K562 (cell line): Measurements from ENCODE around the gene PPL. TPM values are rescaled to one million over a fixed set of nuclear protein-coding genes. Genes with fewer than 3 reads are reported as not detected.

Experiments used
- ARID2 ChIP-seq: fragments of 450-650 bp; IDR thresholded peaks from 2 replicates; pipeline ENCODE4 v1.6.1; 2017; ENCODE audit warnings: antibody characterized with exemption, mild to moderate bottlenecking
- ATF6 ChIP-seq: sonication (generic); formaldehyde crosslinking; IDR thresholded peaks from 2 replicates; pipeline ENCODE4 v1.4.0; 2020; ENCODE audit warnings: mild to moderate bottlenecking, missing genetic modification reagents
- CBX1 ChIP-seq: sonication (generic); IDR thresholded peaks from 2 replicates; pipeline ENCODE4 v1.6.1; 2016; ENCODE audit warnings: antibody characterized with exemption, low read depth, mild to moderate bottlenecking
- ETV5 ChIP-seq: sonication (generic); formaldehyde crosslinking; IDR thresholded peaks from 2 replicates; pipeline ENCODE4 v1.4.0; 2020; ENCODE audit warnings: low read depth, mild to moderate bottlenecking, missing genetic modification reagents
- GTF3C2 ChIP-seq: IDR thresholded peaks from 3 replicates; pipeline ENCODE4 v1.6.1; 2011; ENCODE audit warnings: borderline replicate concordance, mild to moderate bottlenecking, moderate library complexity; ENCODE audit not compliant: insufficient read length; ENCODE audit errors: extremely low read depth
- HDGF ChIP-seq: fragments of 450-650 bp; IDR thresholded peaks from 2 replicates; pipeline ENCODE4 v1.6.1; 2016
- HMGN3 ChIP-seq: IDR thresholded peaks from 2 replicates; pipeline ENCODE4 v1.6.1; 2011; ENCODE audit warnings: borderline replicate concordance, low read depth, mild to moderate bottlenecking, mixed read lengths, low read length; ENCODE audit not compliant: insufficient read length; ENCODE audit errors: extremely low read depth
- KAT7 ChIP-seq: sonication (generic); formaldehyde crosslinking; IDR thresholded peaks from 2 replicates; pipeline ENCODE4 v1.8.0; 2022; ENCODE audit warnings: missing genetic modification reagents, mild to moderate bottlenecking, borderline replicate concordance
- NCOR1 ChIP-seq: fragments of 450-650 bp; IDR thresholded peaks from 2 replicates; pipeline ENCODE4 v1.6.1; 2016; ENCODE audit warnings: mild to moderate bottlenecking, moderate library complexity
- RBM14 ChIP-seq: fragments of 200-400 bp; formaldehyde crosslinking; IDR thresholded peaks from 2 replicates; pipeline ENCODE4 v1.6.1; 2018; ENCODE audit warnings: low read depth, mild to moderate bottlenecking, low read length, moderate library complexity, borderline replicate concordance; ENCODE audit not compliant: insufficient read depth
- SAFB ChIP-seq: fragments of 200-400 bp; formaldehyde crosslinking; IDR thresholded peaks from 2 replicates; pipeline ENCODE4 v1.6.1; 2017; ENCODE audit warnings: low read depth, low read length, borderline replicate concordance
- TAF7 ChIP-seq: fragments of 450-650 bp; IDR thresholded peaks from 2 replicates; pipeline ENCODE4 v1.6.1; 2016; ENCODE audit warnings: missing genetic modification characterization, missing compliant biosample characterization
- THRAP3 ChIP-seq: fragments of 450-650 bp; IDR thresholded peaks from 2 replicates; pipeline ENCODE4 v1.6.1; 2016; ENCODE audit warnings: mild to moderate bottlenecking, inconsistent platforms, borderline replicate concordance
- UBTF ChIP-seq, 2 experiments: IDR thresholded peaks; 2 replicates each; pipeline ENCODE4 v1.6.1; 2012; ENCODE audit warnings: improper control_type of control experiment in 2 of 2, low read depth in 2 of 2, low read length in 2 of 2, borderline replicate concordance in 1 of 2
- ZBTB5 ChIP-seq: fragments of 450-650 bp; IDR thresholded peaks from 2 replicates; pipeline ENCODE4 v1.6.1; 2017; ENCODE audit warnings: antibody characterized with exemption
- ZNF282 ChIP-seq: sonication (generic); formaldehyde crosslinking; IDR thresholded peaks from 2 replicates; pipeline ENCODE4 v1.8.1; 2023; ENCODE audit warnings: missing genetic modification reagents
- ZNF77 ChIP-seq: fragments of 250-450 bp; sonication (Bioruptor Pico); IDR thresholded peaks from 2 replicates; pipeline ENCODE4 v1.5.0; 2020
- polyA plus RNA-seq, 8 experiments: library from polyadenylated mRNA; depleted of rRNA in 4 of 8; stranded (reverse) in 5 of 8; unstranded in 3 of 8; fragments of >200 nt; fragmentation: Nextera tagmentation in 2 of 8; fragmentation: Illumina TruSeq in 1 of 8; extraction: Ambion mirVana in 2 of 8; extraction: Trizol in 1 of 8; gene quantifications; 2 replicates each; pipeline versions ENCODE4 v1.2.1 to v1.2.3, GENCODE V29; 2011 to 2014; ENCODE audit warnings: inconsistent platforms in 1 of 8, missing spikeins in 1 of 8
- total RNA-seq, 7 experiments: library from RNA; depleted of rRNA in 6 of 7; stranded (reverse); fragments of >200 nt in 6 of 7; fragmentation: Illumina TruSeq in 2 of 7; extraction: Trizol in 2 of 7; gene quantifications; 2 replicates each; pipeline versions ENCODE4 v1.2.1 to v1.2.3, GENCODE V29; 2011 to 2021; ENCODE audit warnings: low replicate concordance in 1 of 7

Gene PPL
- total and polyA plus RNA-seq, 9 of the 15 experiments (the other 6 are each of a cell fraction or from before 2014, with no cell fraction given): 0.01 to 0.15 (median 0.07) TPM; not detected in 3

DNA sequence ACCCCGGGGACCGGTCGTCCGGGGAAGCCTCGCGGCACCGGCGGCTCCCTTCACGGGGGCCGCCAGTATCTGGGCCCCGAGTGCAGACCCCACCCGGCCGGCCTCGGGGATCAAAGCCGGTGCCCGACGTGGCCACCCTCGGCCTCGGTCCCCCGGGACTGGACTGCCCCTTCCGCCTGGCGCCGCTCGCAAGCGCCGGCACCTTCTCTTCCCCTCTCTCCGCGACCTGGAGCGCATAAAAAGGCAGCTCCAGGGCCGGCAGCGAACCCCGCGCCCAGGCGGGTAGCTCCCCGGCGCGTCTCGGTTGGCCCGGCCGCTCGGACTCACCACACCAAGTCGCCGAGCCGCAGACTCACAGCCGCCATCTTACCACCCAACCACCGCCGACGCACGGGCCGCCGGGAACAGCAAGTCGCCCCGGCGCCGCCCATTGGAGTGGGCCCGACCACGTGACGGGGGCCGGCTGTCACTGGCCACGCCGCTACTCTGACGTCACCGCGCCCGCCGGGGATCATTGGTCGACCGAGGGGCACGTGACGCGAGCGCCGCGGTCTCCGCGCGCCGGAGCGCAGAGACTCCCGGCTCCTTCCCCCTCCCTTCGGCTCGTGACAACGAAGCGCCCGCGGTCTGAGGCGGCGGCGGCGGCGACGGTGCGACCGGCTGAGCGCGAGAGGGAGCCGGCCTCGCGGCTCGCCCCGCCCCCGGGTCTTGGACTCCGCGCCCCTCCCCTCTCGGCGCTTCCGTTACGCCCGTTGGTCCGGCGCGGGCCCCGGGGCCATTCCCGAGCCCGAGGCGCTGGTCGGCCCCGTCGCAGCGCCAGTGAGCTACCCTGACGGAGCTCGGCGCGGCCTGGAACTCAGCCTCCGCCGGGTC, 89.8 kb downstream of the PPL start, which contains the start of the genes GLYR1 and UBN1 (continued):
- TF ChIP-seq GTF3C2: no peak
- TF ChIP-seq UBTF (IDR thresholded peaks at IDR 0.05; ENCODE audit: borderline replicate concordance in 1 of 2, low read depth in 2 of 2, low read length in 2 of 2): no peak; a peak in 1 of 4 replicates
- peak; percentile 76; the same call in 1 of the 2 replicates for TF ChIP-seq KAT7 (CRISPR knock-in tag)
- peak; percentile 91 for TF ChIP-seq TAF7 (tag)
- TF ChIP-seq SAFB: no peak
- TF ChIP-seq ZNF77: no peak
- no peak for TF ChIP-seq THRAP3
- no peak for TF ChIP-seq RBM14
- no peak for TF ChIP-seq NCOR1
- TF ChIP-seq ARID2: no peak
- TF ChIP-seq CBX1: peak; percentile 78; the same call in 1 of the 2 replicates
- no peak for TF ChIP-seq ZBTB5
- no peak for TF ChIP-seq HDGF
- TF ChIP-seq ATF6 (CRISPR knock-in tag): no peak
- TF ChIP-seq ZNF282 (CRISPR knock-in tag): no peak
- no peak for TF ChIP-seq ETV5 (CRISPR knock-in tag)
- peak; percentile 78 for TF ChIP-seq HMGN3
